A673 (cell line): ENCODE results near the gene RHOBTB3.

ENCODE experiments used
- CTCF ChIP-seq: fragments of 300-800, 200-600 bp; sonication (generic); conservative IDR thresholded peaks from 2 replicates; pipeline ENCODE4 v1.5.1; 2017; ENCODE audit warnings: low read depth, mild to moderate bottlenecking, antibody characterized with exemption, low read length, moderate library complexity, mixed read lengths
- EZH2 ChIP-seq: fragments of 200-600 bp; sonication (generic); IDR thresholded peaks from 2 replicates; pipeline ENCODE4 v1.6.1; 2017; ENCODE audit warnings: borderline replicate concordance, low read depth, mild to moderate bottlenecking, mixed read lengths, antibody characterized with exemption, low read length; ENCODE audit not compliant: poor library complexity, severe bottlenecking

DNA sequence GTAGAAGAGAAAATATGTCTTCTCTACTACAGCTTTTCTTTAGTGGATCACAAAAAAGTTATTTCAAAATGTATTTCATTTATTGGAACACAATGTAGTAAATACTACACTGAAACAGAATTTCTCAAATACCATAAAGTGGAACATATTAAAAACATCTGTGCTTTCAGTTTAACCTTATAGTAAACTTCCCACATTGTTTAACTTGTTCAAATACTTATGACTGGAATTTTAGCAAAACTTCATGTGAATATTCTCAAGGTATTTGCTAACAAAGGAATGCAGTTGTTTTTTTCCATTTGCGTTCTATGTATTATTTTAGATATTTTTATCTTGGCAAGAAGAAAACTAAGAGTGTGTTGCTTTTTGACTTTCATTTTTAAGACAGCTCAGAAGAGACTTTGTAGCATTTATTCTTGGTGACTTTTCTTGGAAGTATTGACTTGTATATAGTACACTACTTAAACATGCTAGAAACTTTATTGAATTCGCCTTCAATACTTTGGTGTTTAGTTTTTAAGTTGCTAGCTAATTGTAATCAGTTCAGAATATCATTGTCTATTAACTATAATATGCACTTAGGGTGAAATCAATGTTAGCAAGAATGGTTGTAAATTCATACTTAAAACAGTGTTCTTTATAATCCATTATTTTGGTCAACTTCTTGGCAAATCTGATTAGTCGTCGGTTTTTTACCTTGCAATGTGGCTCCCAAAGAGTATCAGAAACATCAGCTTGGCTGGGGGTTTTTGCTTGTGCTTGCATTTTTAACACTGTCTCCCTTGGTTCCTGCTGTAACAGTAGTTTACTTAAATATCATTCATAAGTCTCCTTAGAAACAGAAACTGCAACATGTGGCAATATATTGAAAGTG lies 5.0 kb upstream of the RHOBTB3 start:
- TF ChIP-seq CTCF (no peak), EZH2 (no peak)
